ENCODE measurements around the gene RPL7A. TPM values are rescaled to one million over a fixed set of nuclear protein-coding genes. Genes with fewer than 3 reads are reported as not detected.

Gene RPL7A
- total RNA-seq, 4 donors from 2014 or later = 1,757 to 2,575 (median 2,004) TPM

DNA sequence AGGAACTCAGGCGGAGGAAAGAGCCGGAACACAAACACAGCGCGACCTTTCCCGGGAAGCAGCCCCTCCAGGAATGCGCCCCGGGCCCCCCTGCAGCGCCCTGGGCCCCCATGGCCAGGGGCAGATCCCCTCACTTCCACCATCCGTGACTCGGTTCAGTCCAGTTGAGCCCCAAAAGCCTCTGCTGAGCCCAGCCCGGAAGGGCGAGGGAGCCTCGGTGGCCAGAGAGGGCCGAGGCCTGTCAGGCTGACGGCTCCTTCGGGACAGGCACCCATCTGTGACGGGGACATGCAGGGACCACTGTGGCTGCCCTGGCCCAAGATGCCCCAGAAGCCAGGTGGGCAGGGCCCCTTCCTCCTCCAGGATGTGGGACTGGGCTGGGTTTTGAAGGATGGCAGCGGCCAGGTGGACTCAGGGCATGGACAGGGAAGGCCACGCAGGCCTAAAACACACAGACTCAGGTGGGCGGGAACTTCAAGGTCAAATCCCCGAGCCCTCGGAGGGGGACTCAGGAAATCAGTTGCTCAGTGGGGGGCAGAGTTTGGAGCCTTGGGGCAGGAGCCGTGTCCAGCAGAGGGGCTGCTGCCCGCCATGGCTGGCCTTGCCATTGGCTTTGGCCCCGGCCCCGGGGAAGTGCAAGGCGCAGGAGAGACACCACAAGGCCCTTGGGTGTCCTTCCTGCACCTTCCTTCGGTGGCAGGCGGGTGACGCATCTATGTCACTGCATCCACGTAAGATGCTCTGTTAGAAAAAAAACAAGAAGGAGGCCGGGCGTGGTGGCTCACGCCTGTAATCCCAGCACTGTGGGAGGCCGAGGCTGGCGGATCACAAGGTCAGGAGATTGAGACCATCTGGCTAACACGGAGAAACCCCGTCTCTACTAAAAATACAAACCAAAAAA, 43.3 kb upstream of the RPL7A start:
- no peak for DNase-seq (ENCODE audit: low spot score in 2 of 2)
- TF ChIP-seq POLR2A (IDR thresholded peaks at IDR 0.05) (no peak), EP300 (IDR thresholded peaks at IDR 0.05) (no peak)
- TF ChIP-seq, protein P1, sequence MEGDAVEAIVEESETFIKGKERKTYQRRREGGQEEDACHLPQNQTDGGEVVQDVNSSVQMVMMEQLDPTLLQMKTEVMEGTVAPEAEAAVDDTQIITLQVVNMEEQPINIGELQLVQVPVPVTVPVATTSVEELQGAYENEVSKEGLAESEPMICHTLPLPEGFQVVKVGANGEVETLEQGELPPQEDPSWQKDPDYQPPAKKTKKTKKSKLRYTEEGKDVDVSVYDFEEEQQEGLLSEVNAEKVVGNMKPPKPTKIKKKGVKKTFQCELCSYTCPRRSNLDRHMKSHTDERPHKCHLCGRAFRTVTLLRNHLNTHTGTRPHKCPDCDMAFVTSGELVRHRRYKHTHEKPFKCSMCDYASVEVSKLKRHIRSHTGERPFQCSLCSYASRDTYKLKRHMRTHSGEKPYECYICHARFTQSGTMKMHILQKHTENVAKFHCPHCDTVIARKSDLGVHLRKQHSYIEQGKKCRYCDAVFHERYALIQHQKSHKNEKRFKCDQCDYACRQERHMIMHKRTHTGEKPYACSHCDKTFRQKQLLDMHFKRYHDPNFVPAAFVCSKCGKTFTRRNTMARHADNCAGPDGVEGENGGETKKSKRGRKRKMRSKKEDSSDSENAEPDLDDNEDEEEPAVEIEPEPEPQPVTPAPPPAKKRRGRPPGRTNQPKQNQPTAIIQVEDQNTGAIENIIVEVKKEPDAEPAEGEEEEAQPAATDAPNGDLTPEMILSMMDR (IDR thresholded peaks at IDR 0.05) = no peak
- no peaks in the 10 kb centered on the region for H3K27me3 ChIP-seq
- no peak overlapping the region for H3K27ac ChIP-seq
- no peak overlapping the region for H3K4me3 ChIP-seq
- no peaks in the 10 kb centered on the region for H3K36me3 ChIP-seq
- H3K9me3 ChIP-seq = peaks cover 0 to 2% (median 0%) of the 10 kb centered on the region in 4 donors
- no peaks in the 10 kb centered on the region for H3K4me1 ChIP-seq
- 77 to 87% methylated on average over 31 to 38 of the region's 38 CpGs for WGBS, 2 donors

DNA sequence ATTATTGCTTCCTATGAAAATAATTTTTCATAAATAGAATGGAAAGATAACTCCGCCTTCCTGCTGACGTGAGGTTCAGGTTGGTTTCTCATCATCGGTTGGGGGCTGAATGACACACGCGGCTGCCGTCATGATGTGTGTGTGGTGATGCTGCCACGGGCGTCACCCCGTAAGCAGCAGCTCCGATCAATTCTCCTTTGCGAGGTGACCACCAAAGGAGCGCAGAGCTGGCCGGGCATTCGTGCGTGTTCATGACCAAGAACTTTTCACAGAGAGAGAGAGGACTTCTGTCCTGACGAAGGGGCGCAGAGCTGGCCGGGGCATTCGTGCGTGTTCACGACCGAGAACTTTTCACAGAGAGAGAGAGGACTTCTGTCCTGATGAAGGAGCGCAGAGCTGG, 42.3 kb upstream of the RPL7A start:
- H3K27me3 ChIP-seq = no peaks in the 10 kb centered on the region
- H3K4me1 ChIP-seq = no peaks in the 10 kb centered on the region
- H3K9me3 ChIP-seq = peaks cover 0 to 5% (median 0%) of the 10 kb centered on the region in 4 donors
- no peaks in the 10 kb centered on the region for H3K36me3 ChIP-seq
- WGBS, 2 donors = 83 to 84% methylated on average over 20 of the region's 23 CpGs
- TF ChIP-seq, protein P1 (IDR thresholded peaks at IDR 0.05) = no peak
- no peak for TF ChIP-seq POLR2A (IDR thresholded peaks at IDR 0.05)
- no peak for TF ChIP-seq EP300 (IDR thresholded peaks at IDR 0.05)
- no peak for DNase-seq (ENCODE audit: low spot score in 2 of 2)
- H3K4me3 ChIP-seq = no peak overlapping the region
- H3K27ac ChIP-seq = no peak overlapping the region

DNA sequence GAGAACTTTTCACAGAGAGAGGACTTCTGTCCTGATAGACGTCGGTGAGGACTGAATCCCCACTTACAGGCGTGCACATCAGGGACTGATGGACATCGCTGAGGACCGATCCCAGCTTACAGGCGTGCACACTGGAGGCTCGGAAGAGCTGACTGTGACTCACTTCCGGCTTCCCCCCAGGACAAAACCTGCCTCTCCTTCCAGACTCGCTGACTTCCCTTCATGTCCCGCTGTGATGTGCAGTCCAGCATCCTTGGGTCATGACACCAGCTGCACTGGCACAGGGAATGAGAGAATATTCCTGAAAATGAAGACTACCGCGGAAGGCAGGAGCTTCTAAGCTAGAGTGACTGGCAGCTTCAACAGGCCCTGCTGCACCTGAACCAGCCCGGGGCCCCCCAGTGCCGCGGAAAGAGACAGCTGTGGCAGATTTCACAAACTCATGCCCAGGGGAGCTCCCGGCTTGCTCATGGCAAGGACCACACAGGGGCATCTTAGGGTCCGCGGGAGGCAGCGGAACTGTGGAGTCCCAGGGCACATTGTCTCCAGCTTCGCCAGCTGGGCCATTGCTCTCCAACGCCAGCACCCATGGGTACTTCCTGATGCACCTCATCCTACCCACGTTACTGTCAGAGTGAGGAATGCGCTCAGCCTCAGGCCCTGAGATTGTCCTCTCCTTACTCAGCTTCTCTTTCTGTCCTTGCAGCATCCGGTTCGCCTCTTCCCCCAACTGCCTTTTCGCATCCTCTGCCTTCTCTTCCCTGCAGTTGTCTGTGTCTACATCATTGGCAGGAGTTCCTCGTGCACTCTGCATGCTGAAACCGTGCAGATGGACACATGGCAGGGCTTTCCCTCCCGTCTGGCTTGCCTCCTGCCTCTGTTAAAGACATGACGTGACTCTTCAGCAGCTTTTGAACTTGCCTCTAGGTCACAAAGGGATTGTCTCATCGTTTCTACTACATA, 41.5 kb upstream of the RPL7A start:
- DNase-seq (ENCODE audit: low spot score in 2 of 2) = no peak
- Histone ChIP-seq H3K4me3 (no peak overlapping the region), H3K27me3 (no peaks in the 10 kb centered on the region), H3K4me1 (no peaks in the 10 kb centered on the region), H3K27ac (no peak overlapping the region), H3K9me3 (peaks cover 0 to 5% (median 0%) of the 10 kb centered on the region in 4 donors), H3K36me3 (no peaks in the 10 kb centered on the region)
- TF ChIP-seq EP300 (IDR thresholded peaks at IDR 0.05) (no peak), POLR2A (IDR thresholded peaks at IDR 0.05) (no peak)
- TF ChIP-seq, protein P1 (IDR thresholded peaks at IDR 0.05) = no peak
- WGBS, 2 donors = 66 to 73% methylated on average over 31 of the region's 31 CpGs

DNA sequence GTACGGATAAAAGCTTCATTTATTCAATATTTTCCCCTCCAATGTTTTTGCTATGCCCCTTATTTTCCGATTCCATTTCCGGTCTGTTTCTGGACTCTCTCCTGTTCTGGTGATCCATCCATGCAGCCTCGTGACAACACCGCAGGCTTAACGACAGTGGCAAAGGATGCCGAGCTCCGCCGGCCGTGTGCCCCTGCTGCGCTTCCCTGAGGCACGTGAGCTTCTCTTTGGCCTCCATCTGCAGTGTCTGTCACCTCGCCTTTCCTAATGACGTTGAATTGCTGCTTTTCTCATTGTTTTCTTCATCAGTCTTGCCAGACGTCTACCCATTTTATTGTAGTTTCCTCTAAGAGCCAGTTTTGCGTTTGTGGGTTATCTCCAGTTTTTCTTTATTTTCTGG, 40.7 kb upstream of the RPL7A start:
- 62 to 68% methylated on average over 16 of the region's 16 CpGs for WGBS, 2 donors
- H3K27me3 ChIP-seq = no peaks in the 10 kb centered on the region
- H3K4me1 ChIP-seq = no peaks in the 10 kb centered on the region
- H3K27ac ChIP-seq = no peak overlapping the region
- H3K4me3 ChIP-seq = no peak overlapping the region
- H3K36me3 ChIP-seq = no peaks in the 10 kb centered on the region
- TF ChIP-seq EP300 (IDR thresholded peaks at IDR 0.05) (no peak), POLR2A (IDR thresholded peaks at IDR 0.05) (no peak)
- TF ChIP-seq, protein P1 (IDR thresholded peaks at IDR 0.05) = no peak
- DNase-seq (ENCODE audit: low spot score in 2 of 2) = no peak
- peaks cover 0 to 5% (median 0%) of the 10 kb centered on the region in 4 donors for H3K9me3 ChIP-seq

All from tibial nerve (tissue), 4 donors.